ENCODE results near the gene PPP1R12C.

The PPP1R12C gene

GRCh38 chr19:55077106-55077505 is 40.3 kb downstream of the PPP1R12C start:
- DNase-seq (ENCODE audit: low read depth): no peak
- TF ChIP-seq CTCF (IDR thresholded peaks at IDR 0.05; ENCODE audit: low read depth, low read length, missing control alignments): no peak
- no peak overlapping the region for H3K4me3 ChIP-seq (ENCODE audit: low read depth, low read length)

GRCh38 chr19:55076321-55076720 is 41.1 kb downstream of the PPP1R12C start:
- TF ChIP-seq CTCF (IDR thresholded peaks at IDR 0.05; ENCODE audit: low read depth, low read length, missing control alignments): no peak
- no peak for DNase-seq (ENCODE audit: low read depth)
- H3K4me3 ChIP-seq (ENCODE audit: low read depth, low read length): no peak overlapping the region

GRCh38 chr19:55075371-55075998 is 42.0 kb downstream of the PPP1R12C start, which contains the start of gene EPS8L1:
Gene EPS8L1, plus strand, starts transcription at chr19:55075869. Its CDS starts 576 bp downstream, at chr19:55076445.
- H3K4me3 ChIP-seq (ENCODE audit: low read depth, low read length): no peak within 1 kb of the TSS
- no peak for TF ChIP-seq CTCF (IDR thresholded peaks at IDR 0.05; ENCODE audit: low read depth, low read length, missing control alignments)
- no peak for DNase-seq (ENCODE audit: low read depth)

GRCh38 chr19:55071913-55072312 is 45.5 kb downstream of the PPP1R12C start:
- no peak overlapping the region for H3K4me3 ChIP-seq (ENCODE audit: low read depth, low read length)
- TF ChIP-seq CTCF (IDR thresholded peaks at IDR 0.05; ENCODE audit: low read depth, low read length, missing control alignments): no peak
- no peak for DNase-seq (ENCODE audit: low read depth)

GRCh38 chr19:55071129-55071502 is 46.3 kb downstream of the PPP1R12C start:
- no peak overlapping the region for H3K4me3 ChIP-seq (ENCODE audit: low read depth, low read length)
- TF ChIP-seq CTCF (IDR thresholded peaks at IDR 0.05; ENCODE audit: low read depth, low read length, missing control alignments): no peak
- peak; percentile 41 for DNase-seq (ENCODE audit: low read depth)

- TF ChIP-seq CTCF (IDR thresholded peaks at IDR 0.05; ENCODE audit: low read depth, low read length, missing control alignments): no peak
- no peak for DNase-seq (ENCODE audit: low read depth)
- no peak overlapping the region for H3K4me3 ChIP-seq (ENCODE audit: low read depth, low read length)
Measured at GRCh38 chr19:55070466-55071128, 46.8 kb downstream of the PPP1R12C start.

- H3K4me3 ChIP-seq (ENCODE audit: low read depth, low read length): peak overlapping the region; percentile 43; the same call in 1 of the 2 replicates
Measured at GRCh38 chr19:55069865-55070197, 47.6 kb downstream of the PPP1R12C start.

More at GRCh38 chr19:55069865-55070197, 47.6 kb downstream of the PPP1R12C start:
- no peak for TF ChIP-seq CTCF (IDR thresholded peaks at IDR 0.05; ENCODE audit: low read depth, low read length, missing control alignments)
- DNase-seq (ENCODE audit: low read depth): no peak
